Loucy (cell line): ENCODE measurements around the gene GNRHR.

Source experiments
- H2AFZ ChIP-seq: fragments of 200-600 bp; sonication (generic); 2 replicates; pipeline ENCODE4 v1.6.0; 2016; ENCODE audit warnings: antibody characterized with exemption, mild to moderate bottlenecking, low read length, moderate library complexity
- H3F3A ChIP-seq: fragments of 200-600 bp; 2 replicates; pipeline ENCODE4 v1.6.0; 2016; ENCODE audit warnings: antibody characterized with exemption, low read depth, mild to moderate bottlenecking
- H3K27me3 ChIP-seq: fragments of 200-600 bp; sonication (generic); 2 replicates; pipeline ENCODE4 v1.6.1; 2014; ENCODE audit warnings: low read length, mild to moderate bottlenecking; ENCODE audit not compliant: insufficient read depth, poor library complexity, severe bottlenecking
- H3K36me3 ChIP-seq: fragments of 200-600 bp; sonication (generic); 2 replicates; pipeline ENCODE4 v1.6.1; 2016; ENCODE audit warnings: low read length; ENCODE audit not compliant: insufficient read depth
- H3K4me1 ChIP-seq: fragments of 200-600 bp; sonication (generic); 2 replicates; pipeline ENCODE4 v1.5.1; 2014; ENCODE audit warnings: low read length, mild to moderate bottlenecking; ENCODE audit not compliant: insufficient read depth, poor library complexity, severe bottlenecking
- H3K4me2 ChIP-seq: fragments of 200-600 bp; sonication (generic); 2 replicates; pipeline ENCODE4 v1.6.0; 2014; ENCODE audit warnings: antibody characterized with exemption, low read length, low read depth, mild to moderate bottlenecking; ENCODE audit not compliant: poor library complexity, severe bottlenecking
- H3K4me3 ChIP-seq: fragments of 200-600 bp; sonication (generic); 2 replicates; pipeline ENCODE4 v1.5.1; 2014; ENCODE audit warnings: low read length, mild to moderate bottlenecking, mixed read lengths; ENCODE audit not compliant: poor library complexity, severe bottlenecking
- H3K79me2 ChIP-seq: fragments of 200-600 bp; sonication (generic); 2 replicates; pipeline ENCODE4 v1.6.1; 2014; ENCODE audit warnings: low read length; ENCODE audit not compliant: insufficient read depth
- H3K9ac ChIP-seq: fragments of 200-600 bp; sonication (generic); 2 replicates; pipeline ENCODE4 v1.6.0; 2014; ENCODE audit warnings: mild to moderate bottlenecking, low read depth, low read length, moderate library complexity; ENCODE audit not compliant: poor library complexity, severe bottlenecking
- H3K9me2 ChIP-seq: fragments of 200-600 bp; sonication (generic); replicated peaks from 2 replicates; pipeline ENCODE4 v1.6.1; 2016; ENCODE audit warnings: low read depth, low read length, mixed read lengths
- H3K9me3 ChIP-seq: fragments of 200-600 bp; sonication (generic); 2 replicates; pipeline ENCODE4 v1.6.1; 2014; ENCODE audit warnings: mild to moderate bottlenecking, antibody characterized with exemption, low read length, low read depth; ENCODE audit not compliant: insufficient read depth
- H4K20me1 ChIP-seq: fragments of 200-600 bp; sonication (generic); 2 replicates; pipeline ENCODE4 v1.6.0; 2014; ENCODE audit warnings: antibody characterized with exemption, low read length, mild to moderate bottlenecking; ENCODE audit not compliant: insufficient read depth, poor library complexity, severe bottlenecking
- CTCF ChIP-seq: fragments of 200-600 bp; sonication (generic); conservative IDR thresholded peaks from 2 replicates; pipeline ENCODE4 v1.5.1; 2014; ENCODE audit warnings: mild to moderate bottlenecking, antibody characterized with exemption, low read length
- EZH2phosphoT487 ChIP-seq: fragments of 200-600 bp; IDR thresholded peaks from 2 replicates; pipeline ENCODE4 v1.6.1; 2018; ENCODE audit warnings: antibody characterized with exemption, mild to moderate bottlenecking, moderate library complexity, borderline replicate concordance

GNRHR gene

GRCh38 chr4:67727124-67727850 lies 26.9 kb downstream of the GNRHR start:
- Histone ChIP-seq H3K9me3 (no peaks in the 10 kb centered on the region), H2AFZ (no peak overlapping the region), H3K4me3 (no peak overlapping the region), H3K4me1 (no peaks in the 10 kb centered on the region), H3K36me3 (no peaks in the 10 kb centered on the region), H3K79me2 (no peaks in the 10 kb centered on the region), H3K9me2 (no peaks in the 10 kb centered on the region), H3F3A (no peaks in the 10 kb centered on the region), H3K9ac (no peak overlapping the region), H4K20me1 (no peaks in the 10 kb centered on the region), H3K4me2 (no peak overlapping the region), H3K27me3 (no peaks in the 10 kb centered on the region)
- TF ChIP-seq CTCF = no peak
- no peak for TF ChIP-seq EZH2phosphoT487

GRCh38 chr4:67725981-67726380 lies 28.2 kb downstream of the GNRHR start:
- Histone ChIP-seq H3K4me1 (no peaks in the 10 kb centered on the region), H3F3A (no peaks in the 10 kb centered on the region), H3K9me3 (no peaks in the 10 kb centered on the region), H3K9ac (no peak overlapping the region), H3K4me2 (no peak overlapping the region), H3K27me3 (no peaks in the 10 kb centered on the region), H4K20me1 (no peaks in the 10 kb centered on the region), H3K9me2 (no peaks in the 10 kb centered on the region), H2AFZ (no peak overlapping the region), H3K36me3 (peaks cover 10% of the 10 kb centered on the region; the same call in 1 of the 2 replicates), H3K79me2 (no peaks in the 10 kb centered on the region), H3K4me3 (no peak overlapping the region)
- TF ChIP-seq EZH2phosphoT487 (no peak), CTCF (no peak)

- no peaks in the 10 kb centered on the region for H4K20me1 ChIP-seq
- no peaks in the 10 kb centered on the region for H3K9me2 ChIP-seq
- TF ChIP-seq CTCF = no peak
- TF ChIP-seq EZH2phosphoT487 = no peak
- H3K27me3 ChIP-seq = no peaks in the 10 kb centered on the region
- no peak overlapping the region for H3K4me2 ChIP-seq
- no peaks in the 10 kb centered on the region for H3K4me1 ChIP-seq
- no peaks in the 10 kb centered on the region for H3F3A ChIP-seq
- H3K79me2 ChIP-seq = no peaks in the 10 kb centered on the region
- H3K9ac ChIP-seq = no peak overlapping the region
- H3K4me3 ChIP-seq = no peak overlapping the region
- no peaks in the 10 kb centered on the region for H3K9me3 ChIP-seq
- H3K36me3 ChIP-seq = peaks cover 11% of the 10 kb centered on the region; the same call in 1 of the 2 replicates
- no peak overlapping the region for H2AFZ ChIP-seq
Measured at GRCh38 chr4:67725132-67725531, 29.1 kb downstream of the GNRHR start.
